Heart right ventricle (tissue), 16 donors: ENCODE results near the gene ANP32A. TPM values are rescaled to one million over a fixed set of nuclear protein-coding genes. Genes with fewer than 3 reads are reported as not detected.

Experiments used
- ATAC-seq, 8 donors: fragments of 200-7000 bp; cut with Tn5 transposase; one replicate each; pipeline ENCODE4 v1.9.1; 2020; ENCODE audit warnings: mild to moderate bottlenecking in 8 of 8, moderate library complexity in 8 of 8, moderate number of reproducible peaks in 1 of 8
- DNase-seq, 2 donors: peaks; one replicate each; pipeline ENCODE4 v3.0.0-alpha.2; 2020
- H3K27ac ChIP-seq, 10 donors: fragments of 200-600 bp; sonication (generic) in 2 of 10; one replicate each; pipeline versions ENCODE4 v1.5.0 to v1.8.0; 2020 to 2022; ENCODE audit warnings: mild to moderate bottlenecking in 3 of 10
- H3K27me3 ChIP-seq, 7 donors: fragments of 200-600 bp; one replicate each; pipeline ENCODE4 v1.8.0; 2021 to 2022; ENCODE audit warnings: mild to moderate bottlenecking in 2 of 7
- H3K36me3 ChIP-seq, 9 donors: fragments of 200-600 bp; sonication (generic) in 1 of 9; one replicate each; pipeline versions ENCODE4 v1.5.0 to v1.8.0; 2020 to 2022; ENCODE audit warnings: mild to moderate bottlenecking in 2 of 9
- H3K4me1 ChIP-seq, 9 donors: fragments of 200-600 bp; sonication (generic) in 1 of 9; one replicate each; pipeline versions ENCODE4 v1.5.0 to v1.8.0; 2020 to 2022; ENCODE audit warnings: mild to moderate bottlenecking in 4 of 9
- H3K4me3 ChIP-seq, 10 donors: fragments of 200-600 bp; sonication (generic) in 2 of 10; one replicate each; pipeline versions ENCODE4 v1.5.0 to v1.8.0; 2020 to 2022; ENCODE audit warnings: mild to moderate bottlenecking in 7 of 10, moderate library complexity in 2 of 10
- H3K9me3 ChIP-seq, 11 donors: fragments of 200-600 bp in 10 of 11; sonication (generic) in 2 of 11; one replicate each; pipeline versions ENCODE4 v1.5.0 to v1.8.0; 2013 to 2022; ENCODE audit warnings: mild to moderate bottlenecking in 2 of 11, control low read depth in 1 of 11, moderate library complexity in 1 of 11
- CTCF ChIP-seq, 9 donors: fragments of 200-600 bp; sonication (generic) in 2 of 9; IDR thresholded peaks; one replicate each; pipeline versions ENCODE4 v1.5.0 to v1.8.0; 2021 to 2022; ENCODE audit warnings: antibody characterized with exemption in 9 of 9, mild to moderate bottlenecking in 5 of 9, moderate library complexity in 1 of 9
- WGBS, 2 donors: extraction: QIAGEN DNeasy Blood & Tissue Kit; methylation state at CpG; one replicate each; pipeline ENCODE4 v1.1.7; 2013; ENCODE audit warnings: inconsistent platforms in 1 of 2; 5-methylcytosine and 5-hydroxymethylcytosine counted together
- intact Hi-C, 10 donors: fragments of 100-400 bp; cut with DNase I; formaldehyde crosslinking; loops; one replicate each; pipeline versions ENCODE4 v1.11.1 to v1.14.2; 2022
- polyA plus RNA-seq, 2 donors: library from polyadenylated mRNA; stranded (reverse); fragments of 200-250 nt; gene quantifications; one replicate each; pipeline ENCODE4 v1.2.3, GENCODE V29; 2013
- total RNA-seq, 10 donors: library from RNA; stranded (reverse); fragmentation: NEBNext Ultra II Directional in 3 of 10; extraction: Animal tissue kit (Norgen Biotek cat#: 25700) in 3 of 10; gene quantifications; one replicate each; pipeline versions ENCODE4 v1.2.1 to v1.2.4, GENCODE V29; 2021 to 2023
- donor health status: Arrhythmogenic right ventricular cardiomyopathy.
- donor health status: ischemic (EF 13 %, LVEDD 7.1; RV severe dilation, severe dysfunction).
- donor health status: healthy with polysubstance abuse.
- donor health status: DM: no; HTN: yes; CAD: no.
- donor health status: DM: no; HTN: no; CAD: no.
- donor health status: ischemic (EF 25% LVEDD 6.9; RV normal size, moderate dysfunction).
- donor health status: ischemic (EF 25% LVEDD 5.7; RV mildly dilated, moderate dysfunction).
- donor health status: healthy.
- donor health status: DM: yes; HTN: yes; CAD: no.
- donor health status: Ischemic cardiomyopathy.
- donor health status: ischemic (EF 35%, LVEDD 5.7; RV mildly dilated, moderate dysfunction).
- donor health status: nonischemic (EF 11% LVEDD 7.7; RV severe dilation, severe dysfunction).
- donor health status: DM: yes; HTN: yes; CAD: no.
- donor health status: PGD.
- donor health status: ischemic (EF 29% LVEDD 5.4; RV normal size, mild dysfunction).
- donor health status: nonischemic (EF 23%, LVEDD 6.1; RV moderate dilation, normal function).

The ANP32A gene
- total and polyA plus RNA-seq, 12 donors, result 87.3 to 201 (median 146) TPM

GRCh38 chr15:68781766-68782588, 38.7 kb downstream of the ANP32A start:
- ATAC-seq (peak; percentile 66 to 92 (median 88)), DNase-seq (peak; percentile 61 to 85)
- Histone ChIP-seq H3K27me3 (no peaks in the 10 kb centered on the region), H3K27ac (peak overlapping the region in 9 of 10 donors; percentile 3 to 90 (median 65)), H3K36me3 (peaks cover 0 to 95% (median 53%) of the 10 kb centered on the region in 9 donors), H3K4me3 (peak overlapping the region in 1 of 10 donors; percentile 40), H3K4me1 (peaks cover 0 to 34% (median 20%) of the 10 kb centered on the region in 9 donors), H3K9me3 (no peaks in the 10 kb centered on the region)
- no peak for TF ChIP-seq CTCF (IDR thresholded peaks at IDR 0.05)
- 52 to 54% methylated on average over 17 of the region's 17 CpGs for WGBS, 2 donors
- intact Hi-C loops, result loop anchor here in 7 of 10 donors (5.0 to 10.0 kb wide), 6 partner anchors 35 to 95 kb away; partner anchors contain the start of gene ANP32A (in 1 of the 7)

- peaks cover 0 to 87% (median 53%) of the 10 kb centered on the region in 9 donors for H3K36me3 ChIP-seq
- no peak for DNase-seq
- intact Hi-C loops, result loop anchor here in 7 of 10 donors (5.0 to 10.0 kb wide), 6 partner anchors 36 to 96 kb away; partner anchors contain the start of gene ANP32A (in 1 of the 7)
- TF ChIP-seq CTCF (IDR thresholded peaks at IDR 0.05), result no peak
- H3K4me1 ChIP-seq, result peaks cover 7 to 42% (median 25%) of the 10 kb centered on the region in 9 donors
- no peaks in the 10 kb centered on the region for H3K27me3 ChIP-seq
- H3K4me3 ChIP-seq, result peak overlapping the region in 1 of 10 donors; percentile 40
- H3K27ac ChIP-seq, result peak overlapping the region in 8 of 10 donors; percentile 13 to 90 (median 68)
- no peaks in the 10 kb centered on the region for H3K9me3 ChIP-seq
- ATAC-seq, result no peak
Measured at GRCh38 chr15:68781217-68781616, 39.5 kb downstream of the ANP32A start.

- TF ChIP-seq CTCF (IDR thresholded peaks at IDR 0.05), result no peak
- Histone ChIP-seq H3K9me3 (peaks cover 0 to 6% (median 0%) of the 10 kb centered on the region in 11 donors), H3K27me3 (no peaks in the 10 kb centered on the region), H3K27ac (no peak overlapping the region), H3K4me1 (peaks cover 12 to 60% (median 42%) of the 10 kb centered on the region in 9 donors), H3K36me3 (peaks cover 0 to 64% (median 35%) of the 10 kb centered on the region in 9 donors), H3K4me3 (no peak overlapping the region)
- no peak for ATAC-seq
- intact Hi-C loops, result loop anchor here in 1 of 10 donors (5.0 kb wide), 1 partner anchor 38 kb away; no protein-coding TSS in a partner anchor
- 88 to 91% methylated on average over 9 of the region's 9 CpGs for WGBS, 2 donors
- DNase-seq, result no peak
Measured at GRCh38 chr15:68778876-68779275, 41.8 kb downstream of the ANP32A start.

GRCh38 chr15:68776477-68777270, 44.0 kb downstream of the ANP32A start:
- ATAC-seq (peak in 3 of 8 donors; percentile 2 to 25 (median 2)), DNase-seq (no peak)
- no peak overlapping the region for H3K4me3 ChIP-seq
- WGBS, 2 donors, result 79 to 85% methylated on average over 10 of the region's 10 CpGs
- H3K36me3 ChIP-seq, result peaks cover 0 to 43% (median 22%) of the 10 kb centered on the region in 9 donors
- H3K4me1 ChIP-seq, result peaks cover 6 to 40% (median 25%) of the 10 kb centered on the region in 9 donors
- TF ChIP-seq CTCF (IDR thresholded peaks at IDR 0.05), result no peak
- H3K9me3 ChIP-seq, result peaks cover 0 to 6% (median 0%) of the 10 kb centered on the region in 11 donors
- intact Hi-C loops, result loop anchor here in 1 of 10 donors (5.0 kb wide), 1 partner anchor 41 kb away; no protein-coding TSS in a partner anchor
- no peaks in the 10 kb centered on the region for H3K27me3 ChIP-seq
- peak overlapping the region in 9 of 10 donors; percentile 20 to 88 (median 66) for H3K27ac ChIP-seq
